WTC11 (cell line): Measurements from ENCODE around the gene LYL1.

Experiments used
- CTCF ChIP-seq: fragments of 200-600 bp; IDR thresholded peaks from 2 replicates; pipeline ENCODE4 v1.8.0; 2022; ENCODE audit warnings: antibody characterized with exemption
- ERG ChIP-seq: fragments of 250-450 bp; sonication (Bioruptor Pico); IDR thresholded peaks from 2 replicates; pipeline ENCODE4 v1.8.0; 2021; ENCODE audit warnings: mild to moderate bottlenecking
- ESRRA ChIP-seq: sonication (generic); formaldehyde crosslinking; IDR thresholded peaks from 2 replicates; pipeline ENCODE4 v1.8.1; 2022; ENCODE audit warnings: mild to moderate bottlenecking, missing genetic modification reagents, borderline replicate concordance
- MXD4 ChIP-seq: fragments of 250-450 bp; sonication (Bioruptor Pico); IDR thresholded peaks from 2 replicates; pipeline ENCODE4 v1.8.0; 2021; ENCODE audit warnings: mild to moderate bottlenecking, moderate library complexity, borderline replicate concordance
- NR2C2 ChIP-seq: sonication (generic); formaldehyde crosslinking; IDR thresholded peaks from 2 replicates; pipeline ENCODE4 v1.8.0; 2022; ENCODE audit warnings: mild to moderate bottlenecking, missing genetic modification reagents
- SMAD3 ChIP-seq: sonication (generic); formaldehyde crosslinking; IDR thresholded peaks from 2 replicates; pipeline ENCODE4 v1.8.0; 2022; ENCODE audit warnings: missing genetic modification reagents, mild to moderate bottlenecking, borderline replicate concordance
- TCF7 ChIP-seq: sonication (generic); formaldehyde crosslinking; IDR thresholded peaks from 2 replicates; pipeline ENCODE4 v1.8.0; 2022; ENCODE audit warnings: mild to moderate bottlenecking, low read depth, missing genetic modification reagents, moderate library complexity
- USF1 ChIP-seq: sonication (generic); formaldehyde crosslinking; IDR thresholded peaks from 2 replicates; pipeline ENCODE4 v1.8.0; 2022; ENCODE audit warnings: mild to moderate bottlenecking, missing genetic modification reagents
- USF2 ChIP-seq: sonication (generic); formaldehyde crosslinking; IDR thresholded peaks from 2 replicates; pipeline ENCODE4 v1.8.1; 2023; ENCODE audit warnings: mild to moderate bottlenecking, missing genetic modification reagents, moderate library complexity
- ZMAT4 ChIP-seq: fragments of 250-450 bp; sonication (Bioruptor Pico); IDR thresholded peaks from 2 replicates; pipeline ENCODE4 v1.9.0; 2021; ENCODE audit warnings: mild to moderate bottlenecking

GRCh38 chr19:13087295-13087694 lies 15.4 kb downstream of the LYL1 start:
- TF ChIP-seq ESRRA (CRISPR knock-in tag) = no peak
- no peak for TF ChIP-seq CTCF
- TF ChIP-seq NR2C2 (CRISPR knock-in tag) = no peak
- no peak for TF ChIP-seq USF1 (CRISPR knock-in tag)
- no peak for TF ChIP-seq ZMAT4 (CRISPR knock-in tag)
- TF ChIP-seq ERG (CRISPR knock-in tag) = no peak
- no peak for TF ChIP-seq MXD4 (CRISPR knock-in tag)
- TF ChIP-seq SMAD3 (CRISPR knock-in tag) = no peak
- no peak for TF ChIP-seq USF2
- no peak for TF ChIP-seq TCF7 (CRISPR knock-in tag)
